PC-3 (cell line): Measurements from ENCODE around the gene ZDHHC21.

ENCODE experiments used
- EZH2 ChIP-seq: fragments of 300-600 bp; sonication (generic); IDR thresholded peaks from one replicate; pipeline ENCODE4 v1.6.1; 2017; ENCODE audit warnings: antibody characterized with exemption, mild to moderate bottlenecking, low read length; ENCODE audit not compliant: unreplicated experiment
- EZH2phosphoT487 ChIP-seq: fragments of 300-600 bp; sonication (generic); IDR thresholded peaks from 2 replicates; pipeline ENCODE4 v1.6.1; 2018; ENCODE audit warnings: mild to moderate bottlenecking, antibody characterized with exemption, low read length, borderline replicate concordance
- TF ChIP-seq, protein P1 (sequence below): fragments of 300-600 bp; sonication (generic); conservative IDR thresholded peaks from 2 replicates; pipeline ENCODE4 v1.5.1; 2017; ENCODE audit warnings: antibody characterized with exemption, low read depth, mild to moderate bottlenecking, low read length

GRCh38 chr9:14731294-14731981 is 38.2 kb upstream of the ZDHHC21 start:
- TF ChIP-seq, protein P1, sequence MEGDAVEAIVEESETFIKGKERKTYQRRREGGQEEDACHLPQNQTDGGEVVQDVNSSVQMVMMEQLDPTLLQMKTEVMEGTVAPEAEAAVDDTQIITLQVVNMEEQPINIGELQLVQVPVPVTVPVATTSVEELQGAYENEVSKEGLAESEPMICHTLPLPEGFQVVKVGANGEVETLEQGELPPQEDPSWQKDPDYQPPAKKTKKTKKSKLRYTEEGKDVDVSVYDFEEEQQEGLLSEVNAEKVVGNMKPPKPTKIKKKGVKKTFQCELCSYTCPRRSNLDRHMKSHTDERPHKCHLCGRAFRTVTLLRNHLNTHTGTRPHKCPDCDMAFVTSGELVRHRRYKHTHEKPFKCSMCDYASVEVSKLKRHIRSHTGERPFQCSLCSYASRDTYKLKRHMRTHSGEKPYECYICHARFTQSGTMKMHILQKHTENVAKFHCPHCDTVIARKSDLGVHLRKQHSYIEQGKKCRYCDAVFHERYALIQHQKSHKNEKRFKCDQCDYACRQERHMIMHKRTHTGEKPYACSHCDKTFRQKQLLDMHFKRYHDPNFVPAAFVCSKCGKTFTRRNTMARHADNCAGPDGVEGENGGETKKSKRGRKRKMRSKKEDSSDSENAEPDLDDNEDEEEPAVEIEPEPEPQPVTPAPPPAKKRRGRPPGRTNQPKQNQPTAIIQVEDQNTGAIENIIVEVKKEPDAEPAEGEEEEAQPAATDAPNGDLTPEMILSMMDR = no peak
- TF ChIP-seq EZH2 (no peak), EZH2phosphoT487 (no peak)
